HG02642 (cell line): ENCODE measurements around the gene PDXK.
"Not testable (repeated sequence)": the region's sequence is repeated elsewhere in the genome, so short reads cannot be mapped to it uniquely, and the experiment has no call there.

Source experiments
- ATAC-seq: cut with Tn5 transposase; IDR thresholded peaks from one replicate; pipeline ENCODE4 v1.9.1; 2021; ENCODE audit warnings: mild to moderate bottlenecking; ENCODE audit not compliant: unreplicated experiment, poor library complexity

Gene PDXK

DNA sequence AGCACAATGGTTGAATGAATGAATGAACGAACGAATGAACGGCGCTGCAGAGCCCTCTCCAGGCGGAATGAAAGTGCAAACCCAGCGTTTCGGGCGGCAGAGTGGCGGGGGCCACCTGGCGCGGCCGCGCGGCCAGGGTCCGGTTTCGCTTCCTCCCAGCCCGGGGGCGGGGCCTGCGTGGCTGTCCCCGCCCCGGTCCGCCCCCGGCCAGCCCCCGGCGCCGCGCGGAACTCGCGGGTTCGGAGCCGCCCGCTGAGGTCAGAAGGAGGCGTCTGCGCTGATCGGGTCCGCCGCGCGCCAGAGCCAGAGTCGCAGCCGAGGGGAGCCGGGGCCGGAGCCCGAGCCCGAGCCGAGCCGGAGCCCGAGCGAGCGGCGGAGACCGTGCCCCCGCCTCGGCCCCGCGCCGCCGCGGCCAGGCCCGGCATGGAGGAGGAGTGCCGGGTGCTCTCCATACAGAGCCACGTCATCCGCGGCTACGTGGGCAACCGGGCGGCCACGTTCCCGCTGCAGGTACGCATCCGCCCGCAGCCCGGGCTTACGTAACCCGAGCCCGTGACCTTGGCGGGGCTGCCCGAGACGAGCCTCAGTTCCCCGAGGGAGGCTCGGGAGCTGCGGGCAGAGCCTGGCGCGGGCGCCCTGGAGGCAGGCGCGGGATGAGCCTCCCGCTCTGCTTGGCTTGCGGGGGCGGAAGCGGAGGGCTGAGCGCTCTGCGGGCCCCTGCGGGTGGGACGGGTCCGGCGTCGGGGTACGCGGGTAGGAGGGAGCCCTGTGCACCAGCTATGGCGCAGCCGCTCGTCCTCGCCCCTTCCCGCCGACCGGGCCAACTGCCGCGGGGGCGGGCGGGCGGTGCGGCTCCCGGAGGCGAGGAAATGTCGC is at the start of gene PDXK:
PDXK (plus strand) TSS at position 258 of the 876 bp plus-strand sequence; CDS start at position 424, 166 bp downstream.
- ATAC-seq, result peak; percentile 67

DNA sequence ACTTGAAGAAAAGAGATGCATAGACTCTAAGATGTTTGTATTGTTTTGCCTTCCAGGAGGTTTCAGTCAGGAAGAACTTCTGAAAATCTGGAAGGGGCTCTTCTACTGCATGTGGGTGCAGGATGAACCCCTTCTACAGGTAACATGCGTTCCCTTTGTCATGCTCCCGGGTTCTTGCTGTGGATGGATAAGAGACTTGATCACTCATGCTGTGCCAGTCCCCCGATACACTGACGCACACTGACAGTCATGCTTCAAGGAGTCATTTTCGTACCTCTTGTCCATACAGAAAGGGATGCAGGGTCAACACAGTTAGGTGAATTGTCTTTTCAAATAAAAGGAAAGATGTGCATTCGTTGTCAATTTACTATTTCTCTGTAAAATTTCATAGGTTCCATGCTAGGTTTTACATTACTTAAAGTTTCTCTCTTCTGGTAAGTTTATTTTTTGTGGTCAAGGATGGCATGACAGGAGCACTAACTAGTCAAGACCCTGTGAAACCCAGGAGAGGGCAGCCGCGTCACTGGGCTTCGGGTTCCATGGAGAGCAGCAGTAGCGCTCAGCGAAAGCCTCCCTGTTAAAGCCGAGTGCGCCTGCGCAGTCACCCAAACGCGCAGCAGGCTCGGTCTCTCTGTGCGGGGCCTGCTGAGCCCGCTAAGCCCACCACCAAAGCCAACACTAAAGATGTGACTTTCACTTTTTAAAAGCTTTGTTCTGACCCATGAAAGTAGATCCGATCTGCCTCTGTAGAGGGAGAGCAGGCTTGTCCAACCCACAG is 48.9 kb upstream of the PDXK start:
- no peak for ATAC-seq

DNA sequence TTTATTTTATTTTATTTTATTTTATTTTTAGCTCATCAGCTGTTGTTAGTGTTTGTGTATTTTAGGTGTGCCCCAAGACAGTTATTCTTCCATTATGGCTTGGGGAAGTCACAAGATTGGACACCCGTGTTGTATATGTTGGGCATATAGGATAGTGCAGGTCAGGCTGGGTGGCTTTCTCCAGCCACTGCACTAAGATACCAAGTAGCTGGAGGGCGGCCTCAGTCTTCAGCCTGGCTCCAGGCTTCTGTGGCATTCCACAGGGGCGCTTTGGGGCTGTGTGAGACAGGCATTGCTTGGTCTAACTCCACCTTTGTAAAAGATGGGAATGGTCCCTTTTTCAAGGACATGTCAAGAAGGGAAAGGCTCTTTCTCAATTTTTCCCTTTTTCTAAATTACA is 43.1 kb upstream of the PDXK start:
- ATAC-seq, result no peak

DNA sequence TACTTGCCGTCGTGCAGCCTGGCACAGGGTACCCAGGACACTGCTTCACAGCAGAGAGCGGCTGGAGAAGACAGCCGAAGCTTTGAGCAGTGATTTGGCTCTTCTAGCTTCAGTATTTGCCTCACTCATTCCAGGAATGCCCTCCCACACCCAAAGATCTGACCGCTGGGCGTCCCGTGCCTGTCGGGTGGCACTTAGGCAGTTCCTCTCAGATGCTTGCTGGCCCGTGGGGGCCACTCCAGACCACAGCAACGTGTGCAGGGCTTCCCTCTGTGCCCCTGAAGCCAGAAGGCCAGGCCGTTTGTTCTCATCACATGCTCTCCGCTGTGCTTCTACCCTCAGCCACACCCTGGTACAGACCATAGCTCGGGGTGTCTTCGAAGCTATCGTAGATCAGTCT is 42.5 kb upstream of the PDXK start:
- ATAC-seq, result no peak

DNA sequence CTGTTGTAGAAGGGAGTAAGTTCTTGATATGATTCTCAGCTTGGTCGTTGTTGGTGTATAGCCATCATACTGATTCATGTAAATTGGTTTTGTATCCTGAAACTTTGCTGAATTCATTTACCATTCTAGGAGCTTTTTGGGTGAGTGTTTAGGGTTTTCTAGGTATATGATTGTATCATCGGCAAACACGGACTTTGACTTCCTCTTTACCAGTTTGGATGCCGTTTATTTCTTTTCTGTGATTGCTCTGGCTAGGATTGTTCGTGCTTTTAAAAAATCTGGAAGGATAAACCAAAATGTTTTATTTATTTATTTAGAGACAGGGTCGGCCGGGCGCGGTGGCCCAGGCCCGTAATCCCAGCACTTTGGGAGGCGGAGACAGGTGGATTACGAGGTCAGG is 39.0 kb upstream of the PDXK start:
- ATAC-seq, result no peak

DNA sequence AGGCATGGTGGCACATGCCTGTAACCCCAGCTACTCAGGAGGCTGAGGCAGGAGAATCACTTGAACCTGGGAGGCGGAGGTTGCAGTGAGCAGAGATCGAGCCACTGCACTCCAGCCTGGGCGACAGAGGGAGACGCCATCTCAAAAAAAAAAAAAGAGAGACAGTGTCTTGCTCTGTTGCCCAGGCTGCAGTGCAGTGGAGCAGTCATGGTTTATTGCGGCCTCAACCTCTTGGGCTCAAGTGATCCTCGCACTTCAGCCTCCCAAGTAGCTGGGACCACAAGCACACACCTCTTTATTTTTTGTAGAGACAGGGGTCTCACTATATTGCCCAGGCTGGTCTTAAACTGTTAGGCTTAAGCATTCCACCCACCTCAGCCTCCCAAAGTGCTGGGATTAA is 38.5 kb upstream of the PDXK start:
- not testable (repeated sequence) for ATAC-seq

DNA sequence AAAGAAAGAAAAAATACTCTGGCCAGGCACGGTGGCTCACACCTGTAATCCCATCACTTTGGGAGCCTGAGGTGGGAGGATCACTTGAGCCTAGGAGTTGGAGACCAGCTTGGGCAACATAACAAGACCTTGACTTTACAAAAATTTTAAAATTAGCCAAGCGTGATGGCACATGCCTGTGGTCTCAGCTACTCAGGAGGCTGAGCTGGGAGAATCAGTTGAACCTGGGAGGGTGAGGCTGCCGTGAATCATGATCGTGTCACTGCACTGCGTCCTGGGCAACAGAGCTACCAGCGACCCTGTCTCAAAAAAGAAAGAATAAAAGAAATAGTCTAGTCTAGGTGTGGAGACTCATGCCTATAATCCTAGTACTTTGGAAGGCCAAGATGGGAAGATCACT is 37.3 kb upstream of the PDXK start:
- ATAC-seq, result no peak

DNA sequence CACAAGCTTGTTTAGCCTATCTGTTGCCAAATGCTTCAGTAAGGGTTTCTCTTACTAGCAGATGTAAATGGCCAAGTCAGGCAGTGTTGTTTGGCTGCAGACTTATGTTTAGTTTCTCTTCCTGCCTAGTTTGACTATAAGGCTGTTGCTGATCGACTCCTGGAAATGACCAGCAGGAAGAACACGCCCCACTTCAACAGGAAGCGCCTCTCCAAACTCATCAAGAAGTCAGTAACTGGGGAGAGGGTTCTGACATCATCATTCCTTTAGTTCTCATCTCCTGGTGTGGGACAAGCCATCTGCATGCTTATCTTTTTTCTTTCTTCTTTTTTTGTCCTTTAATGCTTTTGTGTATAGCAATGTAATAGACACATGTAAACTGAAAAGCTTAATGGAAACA is 34.5 kb upstream of the PDXK start:
- no peak for ATAC-seq

DNA sequence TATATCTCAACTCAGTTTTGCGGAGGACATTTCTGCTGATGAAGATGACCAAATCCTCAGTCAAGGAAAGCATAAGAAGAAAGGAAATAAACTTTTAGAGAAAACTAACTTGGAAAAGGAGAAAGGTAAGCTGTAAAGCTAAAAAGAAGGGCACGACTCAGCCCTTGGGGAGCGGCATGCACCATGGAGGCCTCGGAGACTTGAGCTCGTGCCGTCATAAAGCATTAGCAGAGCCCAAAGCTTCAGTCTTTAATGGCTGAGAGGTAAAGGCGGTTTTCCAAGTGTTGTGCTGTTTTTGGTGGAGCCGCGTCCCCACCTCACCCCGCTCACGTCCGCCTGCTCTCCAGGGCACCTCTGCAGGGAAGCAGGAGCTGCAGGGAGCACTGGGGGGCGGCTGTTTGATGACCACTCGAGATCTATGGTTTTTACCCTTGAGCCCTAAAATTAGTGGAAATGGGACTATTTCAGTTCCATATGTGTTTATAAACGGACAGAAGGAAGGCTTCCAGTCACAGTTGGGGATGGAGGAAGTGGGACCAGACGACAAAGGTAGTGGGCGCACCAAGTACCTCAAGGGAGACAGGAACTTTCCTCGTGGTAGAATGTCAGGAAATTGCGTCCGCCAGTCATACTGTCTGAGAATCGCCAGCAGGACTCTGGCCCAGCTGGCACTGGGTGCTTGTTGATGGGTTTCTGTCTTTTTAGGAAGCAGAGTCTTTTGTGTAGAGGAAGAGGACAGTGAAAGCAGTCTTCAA is 31.9 kb upstream of the PDXK start:
- no peak for ATAC-seq

DNA sequence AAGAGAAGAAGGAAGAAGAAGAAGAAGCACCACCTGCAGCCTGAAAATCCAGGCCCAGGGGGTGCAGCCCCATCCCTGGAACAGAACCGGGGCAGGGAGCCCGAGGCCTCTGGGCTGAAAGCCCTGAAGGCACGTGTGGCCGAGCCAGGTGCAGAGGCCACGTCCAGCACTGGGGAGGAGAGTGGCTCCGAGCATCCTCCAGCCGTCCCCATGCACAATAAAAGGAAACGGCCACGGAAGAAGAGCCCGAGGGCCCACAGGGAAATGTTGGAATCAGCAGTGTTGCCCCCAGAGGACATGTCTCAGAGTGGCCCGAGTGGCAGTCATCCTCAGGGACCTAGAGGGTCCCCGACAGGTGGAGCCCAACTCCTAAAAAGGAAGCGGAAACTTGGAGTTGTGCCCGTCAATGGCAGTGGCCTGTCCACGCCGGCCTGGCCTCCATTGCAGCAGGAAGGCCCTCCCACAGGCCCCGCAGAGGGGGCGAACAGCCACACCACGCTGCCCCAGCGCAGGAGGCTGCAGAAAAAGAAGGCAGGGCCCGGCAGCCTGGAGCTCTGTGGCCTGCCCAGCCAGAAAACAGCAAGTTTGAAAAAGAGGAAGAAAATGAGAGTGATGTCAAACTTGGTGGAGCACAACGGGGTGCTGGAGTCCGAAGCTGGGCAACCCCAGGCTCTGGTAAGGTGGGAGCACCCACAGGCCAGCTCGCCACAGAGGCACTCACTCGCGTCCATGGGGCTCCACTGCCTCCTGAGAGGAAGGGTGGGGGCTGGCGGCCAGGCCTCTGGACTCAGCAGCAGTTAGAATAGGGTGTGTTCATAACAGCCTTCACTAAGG is 31.1 kb upstream of the PDXK start:
- ATAC-seq, result no peak

DNA sequence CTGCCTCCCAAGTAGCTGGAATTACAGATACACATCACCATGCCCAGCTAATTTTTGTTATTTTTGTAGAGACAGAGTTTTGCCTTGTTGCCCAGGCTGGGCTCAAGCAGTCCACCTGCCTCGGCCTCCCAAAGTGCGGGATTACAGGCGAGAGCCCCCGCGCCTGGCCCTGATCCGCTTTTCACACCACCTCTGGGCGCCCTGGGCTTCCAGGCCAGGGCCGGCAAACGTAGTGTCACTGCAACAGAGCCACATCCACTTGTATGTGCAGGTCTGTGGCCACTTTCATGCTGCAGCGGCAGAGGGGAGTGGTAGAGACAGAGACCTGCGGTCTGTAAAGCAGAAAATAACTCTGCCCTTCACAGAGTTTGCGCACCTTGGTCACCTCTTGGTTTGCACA is 30.0 kb upstream of the PDXK start:
- ATAC-seq, result no peak

DNA sequence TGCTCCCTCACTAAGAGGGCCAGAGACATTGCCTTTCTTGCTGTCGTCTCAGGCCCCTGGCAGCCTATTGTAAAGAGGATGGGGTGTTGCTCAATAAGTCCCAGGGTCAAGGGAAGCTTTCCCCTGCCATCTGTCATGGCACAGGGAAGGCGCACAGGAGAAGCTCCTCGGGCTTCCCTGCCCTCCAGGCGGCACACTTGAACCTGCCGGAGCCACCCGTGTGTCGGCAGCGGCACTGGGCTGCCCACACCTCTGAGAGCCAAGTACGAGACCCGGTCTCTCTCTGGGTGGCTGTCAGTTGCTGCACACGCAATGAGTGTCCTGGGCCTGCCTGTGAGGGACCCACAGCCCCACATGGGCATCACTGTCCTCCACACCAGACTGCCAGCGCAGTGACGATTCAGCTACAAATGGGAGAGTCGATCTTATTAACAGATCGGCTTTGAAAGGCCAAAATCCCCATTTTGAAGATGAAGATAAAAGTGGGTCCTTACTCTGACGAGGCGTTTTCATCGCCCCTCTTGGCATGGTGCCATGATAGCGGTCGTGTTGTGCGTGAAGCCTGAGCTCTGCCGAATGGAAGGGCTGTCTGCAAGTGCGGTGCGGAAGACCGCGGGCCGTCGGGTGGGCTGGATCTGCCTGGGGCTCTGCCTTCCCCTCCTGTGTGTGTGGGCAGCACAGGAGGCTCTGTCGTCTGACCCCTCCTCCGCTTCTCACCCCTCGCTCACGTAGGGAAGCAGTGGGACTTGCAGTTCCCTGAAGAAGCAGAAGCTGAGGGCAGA is 29.2 kb upstream of the PDXK start:
- ATAC-seq, result no peak

DNA sequence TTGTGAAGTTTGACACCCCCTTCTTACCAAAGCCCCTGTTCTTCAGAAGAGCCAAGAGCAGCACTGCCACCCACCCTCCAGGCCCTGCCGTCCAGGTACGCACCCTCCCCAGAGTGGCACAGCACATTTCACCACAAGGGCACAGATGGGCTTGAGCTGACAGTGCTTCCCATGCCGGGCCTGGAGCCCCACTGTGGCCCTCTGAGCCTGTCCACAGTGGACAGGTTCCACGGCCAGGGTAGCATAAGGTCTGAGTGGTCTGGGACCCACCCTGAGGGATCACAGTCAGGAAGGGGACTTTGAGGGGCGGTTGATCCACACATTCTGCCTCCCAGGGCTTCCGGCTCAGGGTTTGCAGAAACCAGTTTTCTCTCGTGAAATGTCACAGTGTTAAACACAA is 28.6 kb upstream of the PDXK start:
- no peak for ATAC-seq

DNA sequence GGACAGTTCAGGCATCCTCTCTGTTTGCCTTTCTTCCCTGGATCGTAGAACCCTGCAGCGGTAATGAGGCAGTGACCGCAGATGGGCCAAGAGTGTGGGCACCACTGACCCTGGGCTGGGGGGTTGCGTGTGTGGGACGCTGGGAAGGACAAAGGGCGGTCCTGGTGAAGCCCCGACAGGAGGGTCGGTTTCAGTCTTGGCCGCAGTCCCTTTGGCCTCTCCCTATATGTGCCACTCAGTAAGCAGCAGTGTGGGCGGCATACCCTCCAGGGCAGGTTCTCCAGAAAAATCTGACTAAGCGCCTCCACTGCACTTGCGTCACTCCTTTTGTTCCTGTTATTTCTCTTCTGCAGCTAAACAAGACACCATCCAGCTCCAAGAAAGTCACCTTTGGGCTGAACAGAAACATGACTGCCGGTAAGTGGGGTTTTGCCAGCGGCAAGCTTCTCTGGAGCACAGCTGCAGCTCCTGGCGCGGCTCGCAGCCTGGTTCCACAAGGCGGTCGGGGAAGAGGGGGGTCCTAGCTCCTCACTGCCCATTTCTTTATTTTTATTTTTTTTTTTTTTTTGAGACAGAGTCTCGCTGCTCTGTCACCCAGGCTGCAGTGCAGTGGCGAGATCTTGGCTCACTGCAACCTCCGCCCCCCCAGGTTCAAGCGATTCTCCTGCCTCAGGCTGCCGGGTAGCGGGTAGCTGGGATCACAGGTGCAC is 27.7 kb upstream of the PDXK start:
- ATAC-seq, result no peak

DNA sequence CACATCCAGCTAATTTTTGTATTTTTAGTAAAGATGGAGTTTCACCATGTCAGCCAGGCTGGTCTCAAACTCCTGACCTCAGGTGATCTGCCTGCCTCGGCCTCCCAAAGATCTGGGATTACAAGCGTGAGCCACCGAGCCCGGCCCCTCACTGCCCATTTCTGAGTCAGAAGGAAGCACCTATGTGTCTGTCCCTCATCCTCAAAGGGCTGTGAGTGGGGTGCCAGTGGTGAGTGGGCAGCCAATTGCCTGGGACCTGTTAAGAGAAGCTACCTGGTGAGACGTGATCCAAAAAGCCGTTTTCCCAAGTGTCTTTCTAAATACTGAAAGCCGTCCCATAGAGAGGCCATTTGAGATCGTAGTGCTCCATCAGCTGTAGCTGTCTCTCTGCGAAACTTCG is 27.1 kb upstream of the PDXK start:
- ATAC-seq, result no peak

DNA sequence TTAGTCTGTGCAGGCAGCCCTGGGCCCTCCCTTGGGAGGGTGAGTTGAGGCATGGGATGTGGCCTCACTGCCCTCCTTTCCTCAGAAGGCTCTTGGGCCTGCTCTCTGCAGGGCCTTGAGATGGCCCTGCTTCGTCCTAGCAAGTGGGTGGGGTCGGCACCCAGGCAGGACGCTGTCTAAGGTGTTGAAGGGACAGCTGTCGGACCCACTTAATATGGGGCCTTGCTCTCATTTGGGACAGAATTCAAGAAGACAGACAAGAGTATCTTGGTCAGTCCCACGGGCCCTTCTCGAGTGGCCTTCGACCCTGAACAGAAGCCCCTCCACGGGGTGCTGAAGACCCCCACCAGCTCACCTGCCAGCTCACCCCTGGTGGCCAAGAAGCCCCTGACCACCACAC is 26.0 kb upstream of the PDXK start:
- ATAC-seq, result no peak

DNA sequence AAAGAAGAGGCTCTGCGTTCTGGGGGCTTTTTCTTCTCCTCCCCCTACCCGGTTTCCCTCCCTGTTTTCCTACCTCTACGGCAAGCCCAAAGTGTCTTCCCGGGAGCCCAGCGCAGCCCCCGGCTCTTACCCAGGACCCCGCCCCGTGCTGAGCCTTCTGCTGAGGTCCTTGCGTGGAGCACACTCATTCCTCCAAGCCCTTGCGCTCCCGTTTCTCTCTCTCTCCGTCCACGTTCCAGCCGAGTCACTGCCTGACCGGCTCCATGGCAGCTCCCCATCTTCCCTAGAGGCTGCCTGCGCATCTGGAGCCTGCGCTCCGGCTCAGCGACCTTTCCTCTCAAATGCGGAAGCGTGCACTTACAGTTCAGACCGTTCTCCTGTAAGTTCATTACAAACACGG is 24.9 kb upstream of the PDXK start:
- no peak for ATAC-seq

DNA sequence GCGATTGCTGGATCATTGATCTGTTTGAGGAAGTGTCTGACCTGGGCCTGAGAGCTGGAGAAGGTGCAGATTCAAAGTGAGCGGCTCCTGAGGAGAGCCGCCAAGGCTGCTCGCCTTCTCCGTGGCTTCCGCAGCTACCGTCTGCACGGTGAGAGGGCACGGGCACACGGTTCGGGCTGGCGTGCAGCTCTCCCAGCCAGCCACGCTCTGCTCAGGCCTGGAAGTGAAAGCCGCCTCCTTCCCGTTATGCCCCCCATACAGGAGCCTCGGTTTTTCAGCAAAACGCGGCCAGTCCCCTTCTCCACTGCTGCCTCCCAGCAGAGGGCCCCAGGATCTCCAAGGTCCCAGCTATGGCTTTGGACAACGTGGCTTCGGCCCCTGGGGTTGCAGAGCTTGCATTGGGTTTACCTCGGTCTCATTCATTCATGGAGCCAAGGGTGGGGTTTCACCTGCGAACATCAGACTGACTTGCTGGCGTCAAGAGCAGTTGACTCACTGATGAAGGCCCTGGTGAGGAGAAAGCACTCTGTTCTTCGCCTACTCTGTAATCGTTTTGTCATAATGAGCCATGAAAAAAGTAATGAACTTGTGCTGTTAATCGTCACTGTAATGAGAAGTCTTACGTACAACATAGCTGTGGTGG is 24.4 kb upstream of the PDXK start:
- no peak for ATAC-seq
